ENCODE results near the gene PRKCB. TPM values are rescaled to one million over a fixed set of nuclear protein-coding genes. Genes with fewer than 3 reads are reported as not detected.

Gene PRKCB
- total RNA-seq, 1 experiment from 2014 or later = 0.89 TPM

DNA sequence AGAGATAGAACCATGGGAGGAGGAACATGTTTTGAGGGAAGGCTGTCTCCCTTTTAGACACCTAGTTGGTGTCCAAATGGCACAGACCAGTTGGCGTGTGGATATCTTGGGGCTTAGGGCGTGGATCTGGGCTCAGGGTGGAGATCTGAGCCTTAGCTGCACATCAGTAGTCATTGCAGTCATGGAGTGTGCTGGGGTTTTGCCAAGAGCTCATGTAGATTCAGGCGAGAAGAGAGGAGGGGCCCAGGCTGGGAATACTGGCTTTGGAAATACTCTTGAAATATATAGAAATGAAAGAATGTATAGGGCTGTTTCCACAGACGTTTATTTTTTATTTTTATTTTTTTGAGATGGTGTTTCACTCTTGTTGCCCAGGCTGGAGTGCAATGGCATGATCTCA is 92.0 kb downstream of the PRKCB start:
- no peak for ATAC-seq

More for the DNA sequence above, 92.0 kb downstream of the PRKCB start:
- no peak overlapping the region for H3K4me2 ChIP-seq (ENCODE audit: low read length)
- H3K4me3 ChIP-seq (replicated peaks in 1 of 2; ENCODE audit: low read depth in 1 of 2, low read length in 2 of 2) = no peak overlapping the region
- no peak for TF ChIP-seq SP1 (IDR thresholded peaks at IDR 0.05; ENCODE audit: low read depth)
- no peak for TF ChIP-seq POLR2AphosphoS5 (IDR thresholded peaks at IDR 0.05; ENCODE audit: low read depth, low read length)
- no peak for TF ChIP-seq ZFX (IDR thresholded peaks at IDR 0.05)
- no peak for TF ChIP-seq EZH2 (IDR thresholded peaks at IDR 0.05)
- TF ChIP-seq RAD21 (IDR thresholded peaks at IDR 0.05; ENCODE audit: low read depth) = no peak
- TF ChIP-seq, protein P1, sequence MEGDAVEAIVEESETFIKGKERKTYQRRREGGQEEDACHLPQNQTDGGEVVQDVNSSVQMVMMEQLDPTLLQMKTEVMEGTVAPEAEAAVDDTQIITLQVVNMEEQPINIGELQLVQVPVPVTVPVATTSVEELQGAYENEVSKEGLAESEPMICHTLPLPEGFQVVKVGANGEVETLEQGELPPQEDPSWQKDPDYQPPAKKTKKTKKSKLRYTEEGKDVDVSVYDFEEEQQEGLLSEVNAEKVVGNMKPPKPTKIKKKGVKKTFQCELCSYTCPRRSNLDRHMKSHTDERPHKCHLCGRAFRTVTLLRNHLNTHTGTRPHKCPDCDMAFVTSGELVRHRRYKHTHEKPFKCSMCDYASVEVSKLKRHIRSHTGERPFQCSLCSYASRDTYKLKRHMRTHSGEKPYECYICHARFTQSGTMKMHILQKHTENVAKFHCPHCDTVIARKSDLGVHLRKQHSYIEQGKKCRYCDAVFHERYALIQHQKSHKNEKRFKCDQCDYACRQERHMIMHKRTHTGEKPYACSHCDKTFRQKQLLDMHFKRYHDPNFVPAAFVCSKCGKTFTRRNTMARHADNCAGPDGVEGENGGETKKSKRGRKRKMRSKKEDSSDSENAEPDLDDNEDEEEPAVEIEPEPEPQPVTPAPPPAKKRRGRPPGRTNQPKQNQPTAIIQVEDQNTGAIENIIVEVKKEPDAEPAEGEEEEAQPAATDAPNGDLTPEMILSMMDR (IDR thresholded peaks at IDR 0.05 in 2 of 3, conservative IDR thresholded peaks at IDR 0.05 in 1 of 3; ENCODE audit: borderline replicate concordance in 1 of 3, insufficient read depth in 1 of 3, low read depth in 2 of 3, low read length in 2 of 3) = no peak
- TF ChIP-seq TCF7L2 (IDR thresholded peaks at IDR 0.05; ENCODE audit: borderline replicate concordance, extremely low read depth, insufficient read depth, insufficient read length) = no peak
- no peak for TF ChIP-seq ATF3 (IDR thresholded peaks at IDR 0.05)
- TF ChIP-seq, protein P2, sequence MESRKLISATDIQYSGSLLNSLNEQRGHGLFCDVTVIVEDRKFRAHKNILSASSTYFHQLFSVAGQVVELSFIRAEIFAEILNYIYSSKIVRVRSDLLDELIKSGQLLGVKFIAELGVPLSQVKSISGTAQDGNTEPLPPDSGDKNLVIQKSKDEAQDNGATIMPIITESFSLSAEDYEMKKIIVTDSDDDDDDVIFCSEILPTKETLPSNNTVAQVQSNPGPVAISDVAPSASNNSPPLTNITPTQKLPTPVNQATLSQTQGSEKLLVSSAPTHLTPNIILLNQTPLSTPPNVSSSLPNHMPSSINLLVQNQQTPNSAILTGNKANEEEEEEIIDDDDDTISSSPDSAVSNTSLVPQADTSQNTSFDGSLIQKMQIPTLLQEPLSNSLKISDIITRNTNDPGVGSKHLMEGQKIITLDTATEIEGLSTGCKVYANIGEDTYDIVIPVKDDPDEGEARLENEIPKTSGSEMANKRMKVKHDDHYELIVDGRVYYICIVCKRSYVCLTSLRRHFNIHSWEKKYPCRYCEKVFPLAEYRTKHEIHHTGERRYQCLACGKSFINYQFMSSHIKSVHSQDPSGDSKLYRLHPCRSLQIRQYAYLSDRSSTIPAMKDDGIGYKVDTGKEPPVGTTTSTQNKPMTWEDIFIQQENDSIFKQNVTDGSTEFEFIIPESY (IDR thresholded peaks at IDR 0.05; ENCODE audit: extremely low read depth, insufficient replicate concordance, low read length) = no peak
- no peak for TF ChIP-seq SRF (IDR thresholded peaks at IDR 0.05; ENCODE audit: low read depth)
- no peak for TF ChIP-seq REST (IDR thresholded peaks at IDR 0.05; ENCODE audit: low read depth)
- TF ChIP-seq ELF1 (IDR thresholded peaks at IDR 0.05; ENCODE audit: borderline replicate concordance, low read depth) = no peak
- H3K4me1 ChIP-seq (ENCODE audit: control insufficient read depth in 1 of 2, insufficient read depth in 2 of 2, low read length in 2 of 2) = no peaks in the 10 kb centered on the region
- H4K20me1 ChIP-seq (ENCODE audit: insufficient read depth) = no peaks in the 10 kb centered on the region
- H3K36me3 ChIP-seq (ENCODE audit: control insufficient read depth in 1 of 2, insufficient read depth in 2 of 2, low read length in 2 of 2) = no peaks in the 10 kb centered on the region
- no peaks in the 10 kb centered on the region for H3K79me2 ChIP-seq (ENCODE audit: insufficient read depth, low read length)
- H3K9me2 ChIP-seq (ENCODE audit: insufficient read depth) = no peaks in the 10 kb centered on the region
- BruUV-seq (replicated peaks) = no TSS peak
- H3K27me3 ChIP-seq (ENCODE audit: insufficient read depth, low read length) = peaks cover 45% of the 10 kb centered on the region
- no peak overlapping the region for H3K27ac ChIP-seq (ENCODE audit: low read depth, low read length)
- H3K9me3 ChIP-seq (ENCODE audit: control insufficient read depth in 1 of 2, insufficient read depth in 1 of 2, low read depth in 1 of 2, low read length in 2 of 2) = no peaks in the 10 kb centered on the region
- intact Hi-C loops (cut with micrococcal nuclease) = no loop called here
- RAD21 ChIA-PET (ENCODE audit: low non-redundant PET in 1 of 2, low total read pairs in 2 of 2, uncharacterized antibody in 2 of 2, unreplicated experiment in 2 of 2) = no interaction called here
- POLR2A ChIA-PET = no interaction called here
- DNase-seq (ENCODE audit: low read depth, low spot score) = no peak
- no peak overlapping the region for H2AFZ ChIP-seq (ENCODE audit: low read depth, low read length, poor library complexity, severe bottlenecking)
- H3K9ac ChIP-seq (ENCODE audit: low read length) = no peak overlapping the region
- CTCF ChIA-PET = no interaction called here

All from HCT116 (cell line).